HCT116 (cell line): Measurements from ENCODE around the gene HSPB8. TPM values are rescaled to one million over a fixed set of nuclear protein-coding genes. Genes with fewer than 3 reads are reported as not detected.

ENCODE experiments used
- ATAC-seq: fragments of 200-7000 bp; cut with Tn5 transposase; 2 replicates; pipeline ENCODE4 v1.9.1; 2020; ENCODE audit warnings: mild to moderate bottlenecking, moderate library complexity
- BruUV-seq: library from RNA; stranded (reverse); fragments of 400-500 nt; replicated peaks from 2 replicates; lab custom pipeline; 2021; lab: Mats Ljungman, UMichigan
- CTCF ChIA-PET: fragments of 300-600 bp; sonication (Branson Sonifier 250); formaldehyde crosslinking; loops from one replicate; lab custom pipeline; 2021; ENCODE audit warnings: antibody characterized with exemption; lab: Charles Lee
- POLR2A ChIA-PET: fragments of 300-600, 350-600 bp; sonication (Branson Sonifier 250); formaldehyde crosslinking; loops from one replicate; lab custom pipeline; 2021; ENCODE audit warnings: antibody characterized with exemption; lab: Charles Lee
- RAD21 ChIA-PET, 2 experiments: fragments of 300-600 bp; sonication (Branson Sonifier 250); formaldehyde crosslinking; loops; one replicate each; lab custom pipeline; 2023; ENCODE audit warnings: low total read pairs in 2 of 2; ENCODE audit not compliant: uncharacterized antibody in 2 of 2, unreplicated experiment in 2 of 2, low non-redundant PET in 1 of 2; lab: Charles Lee
- DNase-seq: peaks from one replicate; pipeline ENCODE4 v3.0.0-alpha.2; 2010; ENCODE audit warnings: low read depth, low spot score
- H2AFZ ChIP-seq: fragments of 200-600 bp; shearing (Covaris generic), sonication (generic); 2 replicates; pipeline ENCODE4 v1.6.1; 2017; ENCODE audit warnings: low read depth, mixed run types, mixed read lengths, antibody characterized with exemption, low read length; ENCODE audit not compliant: poor library complexity, severe bottlenecking
- H3K27ac ChIP-seq: 2 replicates; pipeline ENCODE4 v1.5.1; 2012; ENCODE audit warnings: low read depth, low read length
- H3K27me3 ChIP-seq: fragments of 200-600 bp; sonication (generic); 2 replicates; pipeline ENCODE4 v1.6.1; 2016; ENCODE audit warnings: mixed run types, low read length, mixed read lengths; ENCODE audit not compliant: insufficient read depth
- H3K36me3 ChIP-seq, 2 experiments: fragments of 200-500 bp in 1 of 2; fragments of 200-600 bp in 1 of 2; sonication (Bioruptor generic) in 1 of 2; sonication (generic) in 1 of 2; 2 replicates each; pipeline versions ENCODE4 v1.5.1 to v1.6.1; 2014 to 2016; ENCODE audit warnings: low read length in 2 of 2, inconsistent platforms in 1 of 2, mixed read lengths in 1 of 2, mixed run types in 1 of 2; ENCODE audit not compliant: insufficient read depth in 2 of 2, control insufficient read depth in 1 of 2
- H3K4me1 ChIP-seq, 2 experiments: fragments of 200-600 bp in 1 of 2; sonication (generic) in 1 of 2; 2 replicates each; pipeline versions ENCODE4 v1.5.1 to v1.6.1; 2012 to 2017; ENCODE audit warnings: low read length in 2 of 2, inconsistent platforms in 1 of 2, mild to moderate bottlenecking in 1 of 2, mixed read lengths in 1 of 2, mixed run types in 1 of 2, moderate library complexity in 1 of 2; ENCODE audit not compliant: insufficient read depth in 2 of 2, control insufficient read depth in 1 of 2
- H3K4me2 ChIP-seq: fragments of 200-600 bp; sonication (generic); 2 replicates; pipeline ENCODE4 v1.6.1; 2017; ENCODE audit warnings: mixed run types, low read length, mixed read lengths
- H3K4me3 ChIP-seq, 2 experiments: fragments of 200-600 bp in 1 of 2; sonication (generic) in 1 of 2; replicated peaks in 1 of 2; 2 replicates each; pipeline ENCODE4 v1.5.1; 2011 to 2016; ENCODE audit warnings: low read length in 2 of 2, control low read depth in 1 of 2, low read depth in 1 of 2, mild to moderate bottlenecking in 1 of 2, mixed read lengths in 1 of 2, mixed run types in 1 of 2
- H3K79me2 ChIP-seq: fragments of 200-600 bp; sonication (generic); 2 replicates; pipeline ENCODE4 v1.6.1; 2017; ENCODE audit warnings: mild to moderate bottlenecking, mixed run types, low read length, moderate library complexity, mixed read lengths; ENCODE audit not compliant: insufficient read depth
- H3K9ac ChIP-seq: fragments of 200-600 bp; sonication (generic); 2 replicates; pipeline ENCODE4 v1.6.1; 2016; ENCODE audit warnings: low read length, mixed read lengths
- H3K9me2 ChIP-seq: fragments of 200-600 bp; sonication (generic), shearing (Covaris generic); 2 replicates; pipeline ENCODE4 v1.6.1; 2017; ENCODE audit warnings: mixed run types, mild to moderate bottlenecking, moderate library complexity; ENCODE audit not compliant: insufficient read depth
- H3K9me3 ChIP-seq, 2 experiments: fragments of 200-500 bp in 1 of 2; fragments of 200-600 bp in 1 of 2; sonication (Bioruptor generic) in 1 of 2; sonication (generic) in 1 of 2; 2 replicates each; pipeline ENCODE4 v1.6.1; 2014 to 2017; ENCODE audit warnings: low read length in 2 of 2, mixed read lengths in 2 of 2, inconsistent platforms in 1 of 2, low read depth in 1 of 2, mild to moderate bottlenecking in 1 of 2, mixed run types in 1 of 2, moderate library complexity in 1 of 2; ENCODE audit not compliant: control insufficient read depth in 1 of 2, insufficient read depth in 1 of 2
- H4K20me1 ChIP-seq: fragments of 200-600 bp; sonication (generic), shearing (Covaris generic); 2 replicates; pipeline ENCODE4 v1.6.1; 2017; ENCODE audit warnings: mixed run types, mild to moderate bottlenecking, moderate library complexity; ENCODE audit not compliant: insufficient read depth
- ATF3 ChIP-seq: IDR thresholded peaks from 2 replicates; pipeline ENCODE4 v1.6.1; 2012
- CBX3 ChIP-seq: IDR thresholded peaks from 2 replicates; pipeline ENCODE4 v1.6.1; 2012; ENCODE audit warnings: low read depth
- CTCF ChIP-seq, 3 experiments: fragments of 200-600 bp in 1 of 3; sonication (generic) in 1 of 3; IDR thresholded peaks in 2 of 3; conservative IDR thresholded peaks in 1 of 3; 2 replicates each; pipeline ENCODE4 v1.5.1; 2012 to 2017; ENCODE audit warnings: low read depth in 2 of 3, low read length in 2 of 3, antibody characterized with exemption in 1 of 3, borderline replicate concordance in 1 of 3, control low read depth in 1 of 3, mild to moderate bottlenecking in 1 of 3, mixed read lengths in 1 of 3, mixed run types in 1 of 3, moderate library complexity in 1 of 3; ENCODE audit not compliant: insufficient read depth in 1 of 3
- ELF1 ChIP-seq: IDR thresholded peaks from 2 replicates; pipeline ENCODE4 v1.6.1; 2012; ENCODE audit warnings: low read depth, borderline replicate concordance
- EZH2phosphoT487 ChIP-seq: fragments of 200-600 bp; IDR thresholded peaks from 2 replicates; pipeline ENCODE4 v1.6.1; 2018; ENCODE audit warnings: antibody characterized with exemption, borderline replicate concordance
- FOSL1 ChIP-seq: IDR thresholded peaks from 2 replicates; pipeline ENCODE4 v1.6.1; 2012; ENCODE audit warnings: low read depth
- JUND ChIP-seq: IDR thresholded peaks from 2 replicates; pipeline ENCODE4 v1.6.1; 2012
- POLR2AphosphoS5 ChIP-seq: IDR thresholded peaks from 2 replicates; pipeline ENCODE4 v1.6.1; 2011; ENCODE audit warnings: mild to moderate bottlenecking, low read depth, low read length, moderate library complexity
- SIN3A ChIP-seq: IDR thresholded peaks from 2 replicates; pipeline ENCODE4 v1.6.1; 2012; ENCODE audit warnings: low read depth
- SP1 ChIP-seq: IDR thresholded peaks from 2 replicates; pipeline ENCODE4 v1.6.1; 2012; ENCODE audit warnings: low read depth
- YY1 ChIP-seq: IDR thresholded peaks from 2 replicates; pipeline ENCODE4 v1.6.1; 2011; ENCODE audit warnings: low read length, low read depth, moderate library complexity, mild to moderate bottlenecking; ENCODE audit not compliant: insufficient replicate concordance; ENCODE audit errors: extremely low read depth
- ZFX ChIP-seq: fragments of 450-650 bp; IDR thresholded peaks from 2 replicates; pipeline ENCODE4 v1.6.1; 2017
- ZNF274 ChIP-seq: fragments of 200-500 bp; sonication (Bioruptor generic); IDR thresholded peaks from 2 replicates; pipeline ENCODE4 v1.6.1; 2014; ENCODE audit warnings: mild to moderate bottlenecking, low read depth, low read length, inconsistent platforms
- intact Hi-C: fragments of 100-400 bp; cut with micrococcal nuclease; formaldehyde crosslinking; loops from 2 replicates; pipeline ENCODE4 v1.10.0; 2022
- total RNA-seq: library from RNA; stranded (reverse); gene quantifications from one replicate; pipeline ENCODE4 v1.2.1, GENCODE V29; 2021; ENCODE audit not compliant: unreplicated experiment
- TF ChIP-seq, protein P1 (sequence below): IDR thresholded peaks from 2 replicates; pipeline ENCODE4 v1.6.1; 2011; ENCODE audit warnings: mild to moderate bottlenecking, low read length, moderate library complexity; ENCODE audit not compliant: insufficient replicate concordance; ENCODE audit errors: extremely low read depth
- TF ChIP-seq, protein P2 (sequence below): IDR thresholded peaks from 2 replicates; pipeline ENCODE4 v1.6.1; 2012
- TF ChIP-seq, protein P3 (sequence below): IDR thresholded peaks from 2 replicates; pipeline ENCODE4 v1.6.1; 2012; ENCODE audit warnings: low read depth

HSPB8 gene
- total RNA-seq, 1 experiment from 2014 or later = 3.5 TPM

DNA sequence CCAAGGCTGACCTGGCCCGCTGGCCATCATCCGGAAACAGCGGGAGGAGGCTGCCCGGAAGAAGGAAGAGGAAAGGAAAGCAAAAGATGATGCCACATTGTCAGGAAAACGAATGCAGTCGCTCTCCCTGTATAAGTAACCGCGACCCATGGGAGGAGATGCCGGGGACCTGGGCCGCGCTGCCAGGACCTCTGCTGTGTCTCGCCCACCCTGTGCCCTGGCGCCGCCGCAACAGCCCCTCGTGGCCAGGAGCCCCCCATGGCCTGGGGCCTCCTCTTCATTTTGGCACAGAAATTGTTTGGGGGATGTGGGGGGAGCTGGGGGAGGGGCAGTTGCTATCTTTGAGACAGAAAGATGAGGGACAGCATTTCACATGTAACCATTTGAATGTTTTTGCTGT is 16.5 kb downstream of the HSPB8 start (continued):
- TF ChIP-seq CTCF (IDR thresholded peaks at IDR 0.05 in 2 of 3, conservative IDR thresholded peaks at IDR 0.05 in 1 of 3; ENCODE audit: borderline replicate concordance in 1 of 3, insufficient read depth in 1 of 3, low read depth in 2 of 3, low read length in 2 of 3) (no peak), ZNF274 (no peak)
- TF ChIP-seq, all 23 proteins: peak for 0

DNA sequence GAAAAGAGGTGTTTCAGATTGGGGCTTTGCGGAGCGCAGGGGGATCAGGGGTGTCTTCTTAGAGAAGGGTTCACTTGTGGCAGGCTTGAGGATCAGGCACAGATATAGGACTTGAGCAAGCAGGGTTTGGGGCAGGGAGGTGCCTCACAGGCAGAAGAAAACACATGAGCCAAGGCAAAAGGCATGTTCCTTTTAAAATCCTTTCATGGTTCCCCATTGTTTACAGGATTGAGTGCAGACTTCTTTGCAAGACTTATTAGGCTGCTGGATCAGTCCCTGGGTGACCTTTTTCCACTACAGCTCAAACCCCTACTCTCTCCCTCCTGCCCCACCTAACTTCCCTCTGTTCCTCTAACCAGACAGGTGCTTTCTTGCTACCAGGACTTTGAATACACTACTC is 19.7 kb downstream of the HSPB8 start:
- Histone ChIP-seq H3K27me3 (no peaks in the 10 kb centered on the region), H3K9ac (no peak overlapping the region), H4K20me1 (no peaks in the 10 kb centered on the region), H3K4me1 (no peaks in the 10 kb centered on the region), H2AFZ (no peak overlapping the region), H3K9me3 (no peaks in the 10 kb centered on the region), H3K27ac (no peak overlapping the region), H3K9me2 (no peaks in the 10 kb centered on the region), H3K4me2 (no peak overlapping the region), H3K79me2 (no peaks in the 10 kb centered on the region), H3K36me3 (no peaks in the 10 kb centered on the region), H3K4me3 (no peak overlapping the region)
- DNase-seq (no peak), ATAC-seq (no peak)
- BruUV-seq = no TSS peak
- intact Hi-C loops = no loop called here
- POLR2A ChIA-PET = no interaction called here
- CTCF ChIA-PET = no interaction called here
- TF ChIP-seq POLR2AphosphoS5 (no peak), ELF1 (no peak), SIN3A (no peak), ZNF274 (no peak), JUND (no peak), EZH2phosphoT487 (no peak), SP1 (no peak), CBX3 (no peak), ZFX (no peak), ATF3 (no peak), FOSL1 (no peak), YY1 (no peak)
- TF ChIP-seq, protein P1, sequence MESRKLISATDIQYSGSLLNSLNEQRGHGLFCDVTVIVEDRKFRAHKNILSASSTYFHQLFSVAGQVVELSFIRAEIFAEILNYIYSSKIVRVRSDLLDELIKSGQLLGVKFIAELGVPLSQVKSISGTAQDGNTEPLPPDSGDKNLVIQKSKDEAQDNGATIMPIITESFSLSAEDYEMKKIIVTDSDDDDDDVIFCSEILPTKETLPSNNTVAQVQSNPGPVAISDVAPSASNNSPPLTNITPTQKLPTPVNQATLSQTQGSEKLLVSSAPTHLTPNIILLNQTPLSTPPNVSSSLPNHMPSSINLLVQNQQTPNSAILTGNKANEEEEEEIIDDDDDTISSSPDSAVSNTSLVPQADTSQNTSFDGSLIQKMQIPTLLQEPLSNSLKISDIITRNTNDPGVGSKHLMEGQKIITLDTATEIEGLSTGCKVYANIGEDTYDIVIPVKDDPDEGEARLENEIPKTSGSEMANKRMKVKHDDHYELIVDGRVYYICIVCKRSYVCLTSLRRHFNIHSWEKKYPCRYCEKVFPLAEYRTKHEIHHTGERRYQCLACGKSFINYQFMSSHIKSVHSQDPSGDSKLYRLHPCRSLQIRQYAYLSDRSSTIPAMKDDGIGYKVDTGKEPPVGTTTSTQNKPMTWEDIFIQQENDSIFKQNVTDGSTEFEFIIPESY = no peak
- TF ChIP-seq, protein P2, sequence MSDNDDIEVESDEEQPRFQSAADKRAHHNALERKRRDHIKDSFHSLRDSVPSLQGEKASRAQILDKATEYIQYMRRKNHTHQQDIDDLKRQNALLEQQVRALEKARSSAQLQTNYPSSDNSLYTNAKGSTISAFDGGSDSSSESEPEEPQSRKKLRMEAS = no peak
- TF ChIP-seq, protein P3, sequence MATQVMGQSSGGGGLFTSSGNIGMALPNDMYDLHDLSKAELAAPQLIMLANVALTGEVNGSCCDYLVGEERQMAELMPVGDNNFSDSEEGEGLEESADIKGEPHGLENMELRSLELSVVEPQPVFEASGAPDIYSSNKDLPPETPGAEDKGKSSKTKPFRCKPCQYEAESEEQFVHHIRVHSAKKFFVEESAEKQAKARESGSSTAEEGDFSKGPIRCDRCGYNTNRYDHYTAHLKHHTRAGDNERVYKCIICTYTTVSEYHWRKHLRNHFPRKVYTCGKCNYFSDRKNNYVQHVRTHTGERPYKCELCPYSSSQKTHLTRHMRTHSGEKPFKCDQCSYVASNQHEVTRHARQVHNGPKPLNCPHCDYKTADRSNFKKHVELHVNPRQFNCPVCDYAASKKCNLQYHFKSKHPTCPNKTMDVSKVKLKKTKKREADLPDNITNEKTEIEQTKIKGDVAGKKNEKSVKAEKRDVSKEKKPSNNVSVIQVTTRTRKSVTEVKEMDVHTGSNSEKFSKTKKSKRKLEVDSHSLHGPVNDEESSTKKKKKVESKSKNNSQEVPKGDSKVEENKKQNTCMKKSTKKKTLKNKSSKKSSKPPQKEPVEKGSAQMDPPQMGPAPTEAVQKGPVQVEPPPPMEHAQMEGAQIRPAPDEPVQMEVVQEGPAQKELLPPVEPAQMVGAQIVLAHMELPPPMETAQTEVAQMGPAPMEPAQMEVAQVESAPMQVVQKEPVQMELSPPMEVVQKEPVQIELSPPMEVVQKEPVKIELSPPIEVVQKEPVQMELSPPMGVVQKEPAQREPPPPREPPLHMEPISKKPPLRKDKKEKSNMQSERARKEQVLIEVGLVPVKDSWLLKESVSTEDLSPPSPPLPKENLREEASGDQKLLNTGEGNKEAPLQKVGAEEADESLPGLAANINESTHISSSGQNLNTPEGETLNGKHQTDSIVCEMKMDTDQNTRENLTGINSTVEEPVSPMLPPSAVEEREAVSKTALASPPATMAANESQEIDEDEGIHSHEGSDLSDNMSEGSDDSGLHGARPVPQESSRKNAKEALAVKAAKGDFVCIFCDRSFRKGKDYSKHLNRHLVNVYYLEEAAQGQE = no peak
- RAD21 ChIA-PET = no interaction called here
